Endothelial cell of umbilical vein (primary cell): ENCODE data around the gene LDLRAD2. TPM values are rescaled to one million over a fixed set of nuclear protein-coding genes. Genes with fewer than 3 reads are reported as not detected.

Experiments
- BruUV-seq: library from RNA; stranded (reverse); fragments of 400-500 nt; replicated peaks from 2 replicates; lab custom pipeline; 2021; lab: Mats Ljungman, UMichigan
- CTCF ChIA-PET: fragments of 300-600, 350-600 bp; sonication (Branson Sonifier 250); formaldehyde crosslinking; loops from one replicate; lab custom pipeline; 2021; ENCODE audit warnings: antibody characterized with exemption, inconsistent platforms; lab: Charles Lee
- POLR2A ChIA-PET: fragments of 300-600, 350-600 bp; sonication (Branson Sonifier 250); formaldehyde crosslinking; loops from one replicate; lab custom pipeline; 2021; ENCODE audit warnings: antibody characterized with exemption, inconsistent platforms; lab: Charles Lee
- DNase-seq: peaks from one replicate; pipeline ENCODE4 v3.0.0-alpha.2; 2011; ENCODE audit warnings: low read depth, low spot score
- FAIRE-seq: peaks from 2 replicates; lab custom pipeline; 2011; peaks lifted over from hg19 to GRCh38; lab: Jason Lieb, UNC
- H2AFZ ChIP-seq: 2 replicates; pipeline ENCODE4 v1.6.0; 2012; ENCODE audit warnings: low read depth, low read length, control low read depth, inconsistent platforms
- H3K27ac ChIP-seq: 2 replicates; pipeline ENCODE4 v1.5.1; 2011; ENCODE audit warnings: low read depth, mild to moderate bottlenecking, control low read depth, low read length, moderate library complexity; ENCODE audit not compliant: insufficient read depth
- H3K27me3 ChIP-seq, 2 experiments: 2 replicates each; pipeline versions ENCODE4 v1.6.0 to v1.6.1; 2011; ENCODE audit warnings: low read length in 2 of 2, mixed read lengths in 1 of 2; ENCODE audit not compliant: control insufficient read depth in 2 of 2, insufficient read depth in 2 of 2
- H3K36me3 ChIP-seq, 2 experiments: 2 replicates in 1 of 2; 3 replicates in 1 of 2; pipeline ENCODE4 v1.5.1; 2011; ENCODE audit warnings: low read length in 2 of 2, mild to moderate bottlenecking in 1 of 2, moderate library complexity in 1 of 2; ENCODE audit not compliant: control insufficient read depth in 2 of 2, insufficient read depth in 2 of 2; ENCODE audit errors: extremely low read depth in 1 of 2
- H3K4me1 ChIP-seq: 3 replicates; pipeline ENCODE4 v1.5.1; 2011; ENCODE audit warnings: mild to moderate bottlenecking, low read length; ENCODE audit not compliant: control insufficient read depth, insufficient read depth; ENCODE audit errors: extremely low read depth
- H3K4me2 ChIP-seq: 2 replicates; pipeline ENCODE4 v1.6.1; 2011; ENCODE audit warnings: low read length, control low read depth, mixed read lengths; ENCODE audit not compliant: insufficient read depth
- H3K4me3 ChIP-seq, 3 experiments: fragments of 200-600 bp in 1 of 3; sonication (generic), shearing (Covaris generic) in 1 of 3; replicated peaks in 1 of 3; 2 replicates each; pipeline ENCODE4 v1.5.1; 2011 to 2016; ENCODE audit warnings: control low read depth in 3 of 3, low read length in 3 of 3, mild to moderate bottlenecking in 2 of 3, inconsistent platforms in 1 of 3, low read depth in 1 of 3, moderate library complexity in 1 of 3; ENCODE audit not compliant: insufficient read depth in 1 of 3
- H3K79me2 ChIP-seq: 2 replicates; pipeline ENCODE4 v1.6.0; 2012; ENCODE audit warnings: low read length, inconsistent platforms; ENCODE audit not compliant: control insufficient read depth, insufficient read depth
- H3K9ac ChIP-seq: replicated peaks from 2 replicates; pipeline ENCODE3; 2011; ENCODE audit warnings: low read length, control low read depth; ENCODE audit not compliant: insufficient read depth; ENCODE audit errors: extremely low read depth
- H3K9me1 ChIP-seq: replicated peaks from 3 replicates; pipeline ENCODE4 v1.6.0; 2011; ENCODE audit warnings: mild to moderate bottlenecking, low read length; ENCODE audit not compliant: control insufficient read depth, insufficient read depth; ENCODE audit errors: extremely low read depth
- H3K9me3 ChIP-seq: replicated peaks from 2 replicates; pipeline ENCODE4 v1.5.1; 2012; ENCODE audit warnings: low read length, inconsistent platforms; ENCODE audit not compliant: control insufficient read depth, insufficient read depth
- H4K20me1 ChIP-seq: replicated peaks from 2 replicates; pipeline ENCODE3; 2011; ENCODE audit warnings: mild to moderate bottlenecking, low read length; ENCODE audit not compliant: control insufficient read depth, insufficient read depth; ENCODE audit errors: extremely low read depth
- EZH2 ChIP-seq: IDR thresholded peaks from 2 replicates; pipeline ENCODE4 v1.6.1; 2012; ENCODE audit warnings: borderline replicate concordance, low read depth, mild to moderate bottlenecking, moderate library complexity, low read length, inconsistent platforms; ENCODE audit not compliant: severe bottlenecking
- FOS ChIP-seq: IDR thresholded peaks from 2 replicates; pipeline ENCODE4 v1.6.1; 2011; ENCODE audit warnings: mild to moderate bottlenecking, low read length, moderate library complexity, borderline replicate concordance; ENCODE audit not compliant: insufficient read depth
- GATA2 ChIP-seq: IDR thresholded peaks from 2 replicates; pipeline ENCODE4 v1.7.0; 2011; ENCODE audit warnings: low read depth, mild to moderate bottlenecking, moderate library complexity, mixed read lengths, low read length; ENCODE audit not compliant: insufficient read length, insufficient read depth
- JUN ChIP-seq: IDR thresholded peaks from 2 replicates; pipeline ENCODE4 v1.6.1; 2011; ENCODE audit warnings: borderline replicate concordance, low read depth; ENCODE audit not compliant: insufficient read length, insufficient read depth
- MYC ChIP-seq: IDR thresholded peaks from one replicate; pipeline ENCODE4 v1.6.1; 2011; ENCODE audit warnings: mild to moderate bottlenecking, low read depth, low read length
- POLR2A ChIP-seq: IDR thresholded peaks from 2 replicates; pipeline ENCODE4 v1.6.1; 2012; ENCODE audit warnings: low read depth, mild to moderate bottlenecking, control low read depth, low read length
- POLR2AphosphoS5 ChIP-seq: IDR thresholded peaks from 2 replicates; pipeline ENCODE4 v1.6.1; 2012; ENCODE audit warnings: low read depth, mild to moderate bottlenecking, control low read depth, low read length, moderate library complexity; ENCODE audit not compliant: insufficient read depth
- dilution Hi-C: fragments of 300-500 bp; cut with MboI; formaldehyde crosslinking; loops from one replicate; pipeline ENCODE4 v1.15.0; 2019; ENCODE audit warnings: low sequenced_read_pairs; ENCODE audit not compliant: extremely low pct_ligation_motif_present
- intact Hi-C: fragments of 100-400 bp; cut with micrococcal nuclease; formaldehyde crosslinking; loops from one replicate; pipeline ENCODE4 v1.10.0; 2022
- polyA plus RNA-seq, 4 experiments: library from polyadenylated mRNA; depleted of rRNA in 3 of 4; stranded (reverse) in 3 of 4; unstranded in 1 of 4; fragments of >200 nt; gene quantifications; 2 replicates each; pipeline versions ENCODE4 v1.2.1 to v1.2.3, GENCODE V29; 2011 to 2012; ENCODE audit warnings: missing spikeins in 1 of 4
- total RNA-seq: library from RNA; stranded (reverse); gene quantifications from 2 replicates; pipeline ENCODE4 v1.2.3, GENCODE V29; 2021
- TF ChIP-seq, protein P1 (sequence below), 2 donors: IDR thresholded peaks; 1 replicate in 1 of 2; 2 replicates in 1 of 2; pipeline ENCODE4 v1.5.1; 2011; ENCODE audit warnings: low read length in 2 of 2, mild to moderate bottlenecking in 2 of 2, moderate library complexity in 2 of 2, control low read depth in 1 of 2, inconsistent platforms in 1 of 2, low read depth in 1 of 2; ENCODE audit not compliant: insufficient read depth in 1 of 2; ENCODE audit errors: extremely low read depth in 1 of 2
- TF ChIP-seq, protein P2 (sequence below): IDR thresholded peaks from 2 replicates; pipeline ENCODE4 v1.6.1; 2011; ENCODE audit not compliant: insufficient read depth, insufficient read length

The LDLRAD2 gene
- total and polyA plus RNA-seq, 2 donors (not counting 3 experiments of a cell fraction or from before 2014, with no cell fraction given) = 0.44 TPM; not detected in 1

DNA sequence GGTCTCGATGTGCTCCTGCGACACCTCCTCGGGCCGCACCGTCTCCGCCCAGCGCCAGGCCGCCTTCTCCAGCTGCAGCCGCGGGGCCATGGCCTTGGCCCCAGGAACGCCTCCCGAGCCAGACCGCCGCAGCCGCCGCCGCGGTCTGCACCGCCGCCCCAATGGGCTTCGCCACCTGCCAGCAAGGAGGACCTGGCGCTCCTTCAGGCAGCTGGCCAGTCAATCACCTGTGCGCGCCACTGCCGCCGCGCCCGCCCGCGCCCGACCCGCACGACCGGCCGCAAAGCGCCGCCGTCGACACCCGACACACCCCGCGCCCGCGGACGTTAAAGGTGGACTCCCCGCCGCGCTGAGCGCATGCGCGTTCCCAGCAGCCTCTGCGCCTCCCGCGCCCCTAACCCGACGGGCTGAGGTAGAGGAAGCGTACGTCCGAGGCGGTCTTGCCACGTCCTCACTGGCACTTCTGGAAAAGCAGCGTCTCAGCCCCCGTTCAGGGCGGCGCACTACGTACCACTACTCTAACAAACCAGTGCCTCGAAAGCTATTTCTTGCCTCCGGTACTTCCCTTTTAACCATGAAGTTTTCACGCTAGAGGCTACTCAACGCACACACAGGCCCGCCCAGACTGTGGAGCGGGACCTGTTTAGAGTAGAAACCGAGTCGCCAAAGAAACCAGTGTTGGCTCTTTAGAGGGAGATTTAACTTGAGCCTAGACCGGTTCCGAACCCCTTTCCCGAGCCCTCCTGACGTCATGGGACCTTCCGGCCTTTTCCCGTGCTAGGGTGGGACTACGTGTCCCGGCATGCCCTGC lies 29.0 kb upstream of the LDLRAD2 start, which contains the start of gene USP48:
TSS of gene USP48 (minus strand) at position 282 of the 811 bp plus-strand sequence. CDS start at position 90, 192 bp downstream.
- Histone ChIP-seq H3K9me1 (no peaks in the 10 kb centered on the region), H3K79me2 (peaks cover 39% of the 10 kb centered on the region), H3K9ac (peak within 1 kb of the TSS; percentile 99), H3K4me3 (peak within 1 kb of the TSS; percentile 86 to 98 (median 97)), H3K9me3 (no peaks in the 10 kb centered on the region), H4K20me1 (no peaks in the 10 kb centered on the region), H3K4me2 (peak within 1 kb of the TSS; percentile 80), H3K4me1 (peaks cover 6% of the 10 kb centered on the region), H2AFZ (peak within 1 kb of the TSS; percentile 23), H3K36me3 (no peaks in the 10 kb centered on the region), H3K27ac (peak within 1 kb of the TSS; percentile 99), H3K27me3 (no peaks in the 10 kb centered on the region)
- ChIA-PET CTCF (interaction anchor here (1.0 to 2.8 kb wide), 11 partner anchors 17 to 93 kb away, joined by 3 to 28 read pairs (median 8); no protein-coding TSS in a partner anchor), POLR2A (interaction anchor here (2.6 kb wide), 1 partner anchor 18 kb away, joined by 20 read pairs; no protein-coding TSS in a partner anchor)
- peak; percentile 92 for TF ChIP-seq POLR2AphosphoS5
- TF ChIP-seq, protein P1, sequence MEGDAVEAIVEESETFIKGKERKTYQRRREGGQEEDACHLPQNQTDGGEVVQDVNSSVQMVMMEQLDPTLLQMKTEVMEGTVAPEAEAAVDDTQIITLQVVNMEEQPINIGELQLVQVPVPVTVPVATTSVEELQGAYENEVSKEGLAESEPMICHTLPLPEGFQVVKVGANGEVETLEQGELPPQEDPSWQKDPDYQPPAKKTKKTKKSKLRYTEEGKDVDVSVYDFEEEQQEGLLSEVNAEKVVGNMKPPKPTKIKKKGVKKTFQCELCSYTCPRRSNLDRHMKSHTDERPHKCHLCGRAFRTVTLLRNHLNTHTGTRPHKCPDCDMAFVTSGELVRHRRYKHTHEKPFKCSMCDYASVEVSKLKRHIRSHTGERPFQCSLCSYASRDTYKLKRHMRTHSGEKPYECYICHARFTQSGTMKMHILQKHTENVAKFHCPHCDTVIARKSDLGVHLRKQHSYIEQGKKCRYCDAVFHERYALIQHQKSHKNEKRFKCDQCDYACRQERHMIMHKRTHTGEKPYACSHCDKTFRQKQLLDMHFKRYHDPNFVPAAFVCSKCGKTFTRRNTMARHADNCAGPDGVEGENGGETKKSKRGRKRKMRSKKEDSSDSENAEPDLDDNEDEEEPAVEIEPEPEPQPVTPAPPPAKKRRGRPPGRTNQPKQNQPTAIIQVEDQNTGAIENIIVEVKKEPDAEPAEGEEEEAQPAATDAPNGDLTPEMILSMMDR (IDR thresholded peaks at IDR 0.05; ENCODE audit: extremely low read depth in 1 of 2, insufficient read depth in 1 of 2, low read depth in 1 of 2, low read length in 2 of 2) = no peak
- peak; percentile 97 for TF ChIP-seq POLR2A
- TF ChIP-seq FOS = no peak
- TF ChIP-seq MYC = peak; percentile 36
- peak; percentile 41 for TF ChIP-seq JUN
- no peak for TF ChIP-seq GATA2
- TF ChIP-seq, protein P2, sequence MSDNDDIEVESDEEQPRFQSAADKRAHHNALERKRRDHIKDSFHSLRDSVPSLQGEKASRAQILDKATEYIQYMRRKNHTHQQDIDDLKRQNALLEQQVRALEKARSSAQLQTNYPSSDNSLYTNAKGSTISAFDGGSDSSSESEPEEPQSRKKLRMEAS = peak; percentile 41
- no peak for TF ChIP-seq EZH2
- dilution Hi-C loops = no loop called here
- TSS peak; percentile 89 for BruUV-seq
- FAIRE-seq (peak; percentile 72), DNase-seq (peak; percentile 96)
- intact Hi-C loops = loop anchor here (1.0 to 5.0 kb wide), 5 partner anchors 32 to 242 kb away; partner anchors contain the start of gene HSPG2
